Activated CD4-positive, alpha-beta T cell treated with anti-CD3 and anti-CD28 coated beads for 48 hours (primary cell): ENCODE measurements around the gene PTTG2.
A peak's percentile ranks its signal among the peaks of the same experiment; 100 is the strongest.
"Not testable (repeated sequence)": the region's sequence is repeated elsewhere in the genome, so short reads cannot be mapped to it uniquely, and the experiment has no call there.

Experiments
- DNase-seq: peaks from one replicate; pipeline ENCODE4 v3.0.0-alpha.2; 2020

The PTTG2 gene

DNA sequence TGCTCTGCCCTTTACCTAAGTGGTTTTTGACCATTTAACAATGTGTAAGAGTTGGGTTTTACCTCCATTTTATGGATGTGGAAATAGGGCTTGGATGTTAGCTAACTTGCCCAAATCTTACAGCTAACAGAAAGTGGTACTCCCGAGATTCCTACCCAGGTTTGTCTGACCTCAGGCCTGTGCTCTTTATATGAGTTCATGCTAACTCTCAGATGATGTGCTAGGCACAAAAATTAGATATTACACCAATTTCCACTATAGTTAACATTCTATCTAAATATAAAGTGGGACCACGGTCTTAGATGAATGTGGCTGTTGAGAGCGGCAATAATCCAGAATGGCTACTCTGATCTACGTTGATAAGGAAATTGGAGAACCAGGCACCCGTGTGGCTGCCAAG lies at the start of gene PTTG2:
TSS of gene PTTG2 (plus strand) at position 301 of the 400 bp plus-strand sequence. CDS start at position 338, 37 bp downstream.
- no peak for DNase-seq

DNA sequence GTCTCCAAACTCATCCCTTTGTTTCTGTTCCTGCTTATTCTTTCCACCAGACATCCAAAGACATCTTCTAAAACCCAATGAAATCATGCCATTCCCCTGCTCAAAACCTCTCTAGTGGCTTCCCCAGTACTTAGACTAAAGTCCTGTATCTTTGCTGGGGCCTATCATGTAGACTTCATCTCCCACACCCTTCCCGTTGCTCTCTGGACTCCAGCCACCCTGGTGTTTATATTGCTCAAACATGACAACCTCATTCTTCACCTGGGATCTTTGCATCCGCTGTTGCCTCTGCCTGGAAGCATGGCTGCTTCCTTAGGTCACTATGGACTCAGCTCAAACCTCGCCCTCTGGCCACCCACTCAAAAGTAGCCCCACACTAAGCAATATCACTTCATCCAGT lies 45.7 kb upstream of the PTTG2 start:
- no peak for DNase-seq

DNA sequence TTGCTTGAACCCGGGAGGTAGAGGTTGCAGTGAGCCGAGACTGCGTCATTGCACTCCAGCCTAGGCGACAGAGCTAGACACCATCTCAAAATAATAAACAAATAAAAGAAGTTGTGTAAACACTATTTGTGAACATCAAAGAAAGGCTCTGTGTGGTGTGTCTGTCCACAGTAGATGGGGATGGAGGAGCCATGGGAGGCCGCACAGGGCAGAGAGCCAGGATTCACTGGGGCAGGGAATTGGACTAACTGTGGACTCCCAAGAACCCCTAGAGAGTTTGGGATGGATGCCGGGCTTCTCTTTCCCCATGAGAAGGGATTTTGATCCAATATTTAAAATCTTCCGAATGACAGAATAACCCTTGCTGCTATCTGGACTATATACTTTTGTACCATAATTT lies 42.8 kb upstream of the PTTG2 start:
- no peak for DNase-seq

DNA sequence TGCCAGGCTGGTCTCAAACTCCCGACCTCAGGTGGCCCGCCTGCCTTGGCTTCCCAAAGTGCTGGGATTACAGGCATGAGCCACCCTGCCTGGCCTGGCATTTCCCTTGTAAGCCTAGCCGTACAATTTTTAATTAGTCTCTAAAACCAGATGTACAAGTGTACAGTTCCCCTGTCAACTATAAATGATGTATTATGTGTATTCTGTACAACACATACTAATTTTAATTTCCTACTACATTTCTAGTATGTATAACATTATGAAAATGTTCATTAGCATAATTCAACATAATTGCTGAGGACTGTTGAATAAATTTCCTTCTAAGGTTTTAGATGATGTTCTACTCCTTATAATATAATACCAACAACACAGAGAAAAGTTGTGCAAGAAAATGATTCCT lies 41.5 kb upstream of the PTTG2 start:
- DNase-seq = no peak

DNA sequence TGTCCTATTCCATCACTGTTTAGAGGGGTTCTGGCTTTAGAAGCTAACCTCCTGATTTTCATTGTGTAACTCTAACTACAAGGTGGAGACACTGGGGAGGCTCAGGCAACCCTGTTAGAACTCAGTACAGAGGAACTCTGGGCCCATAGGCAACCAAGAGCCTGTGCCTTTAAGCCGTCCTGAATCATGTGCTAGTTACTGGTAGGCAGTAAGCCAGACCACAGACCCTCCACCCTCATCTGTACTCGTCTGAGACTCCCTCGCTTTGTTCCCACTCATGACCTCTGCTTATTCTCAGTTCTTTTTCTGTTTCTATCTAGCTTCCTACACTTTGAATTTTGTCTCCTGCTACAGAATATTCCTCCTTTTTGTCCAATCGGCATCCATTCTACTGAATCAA lies 37.9 kb upstream of the PTTG2 start:
- DNase-seq = no peak

DNA sequence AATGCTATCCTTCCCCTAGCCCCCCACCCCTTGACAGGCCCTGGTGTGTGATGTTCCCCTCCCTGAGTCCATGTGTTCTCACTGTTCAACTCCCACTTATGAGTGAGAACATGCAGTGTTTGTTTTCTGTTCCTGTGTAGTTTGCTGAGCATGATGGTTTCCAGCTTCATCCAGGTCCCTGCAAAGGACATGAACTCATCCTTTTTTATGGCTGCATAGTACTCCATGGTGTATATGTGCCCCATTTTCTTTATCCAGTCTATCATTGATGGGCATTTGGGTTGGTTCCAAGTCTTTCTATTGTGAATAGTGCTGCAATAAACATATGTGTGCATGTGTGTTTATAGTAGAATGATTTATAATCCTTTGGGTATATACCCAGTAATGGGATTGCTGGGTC lies 37.1 kb upstream of the PTTG2 start:
- DNase-seq = not testable (repeated sequence)

DNA sequence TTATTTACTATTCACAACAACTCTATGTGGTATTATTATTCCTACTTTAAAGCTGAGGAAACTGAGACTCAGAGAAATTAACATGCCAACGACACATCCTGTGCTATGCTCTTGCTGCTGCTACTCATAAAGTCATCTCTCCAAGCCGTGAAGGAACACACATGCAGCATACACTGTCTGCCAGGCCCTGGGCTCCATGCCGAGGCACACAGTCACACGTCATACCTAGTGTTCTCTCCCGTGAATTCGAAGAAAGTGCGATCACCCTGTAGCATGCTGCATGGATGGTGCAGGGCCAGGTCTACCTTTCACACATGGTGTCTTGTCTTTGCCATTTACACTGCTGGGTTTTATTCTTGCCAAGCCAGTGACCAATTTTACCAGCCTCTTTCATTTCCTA lies 35.3 kb upstream of the PTTG2 start:
- DNase-seq = no peak

DNA sequence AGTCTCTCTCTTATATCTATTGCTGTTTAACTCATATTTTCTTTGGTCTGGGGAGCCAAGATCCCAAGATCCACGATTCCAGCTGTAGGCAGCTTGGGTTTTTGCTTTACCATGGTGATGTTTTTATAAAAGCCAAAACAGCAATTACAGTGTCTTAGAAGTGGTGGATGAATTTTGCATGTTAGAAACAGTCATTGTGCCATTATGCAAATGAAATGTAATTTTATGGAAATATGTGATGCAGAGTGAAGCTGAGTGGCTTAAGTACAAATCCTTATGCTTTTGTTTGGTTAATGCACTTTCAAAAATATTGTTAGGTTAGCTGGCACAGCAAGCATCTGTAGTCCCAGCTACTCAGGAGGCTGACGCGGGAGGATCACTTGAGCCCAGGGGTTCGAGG lies 32.8 kb upstream of the PTTG2 start:
- no peak for DNase-seq

DNA sequence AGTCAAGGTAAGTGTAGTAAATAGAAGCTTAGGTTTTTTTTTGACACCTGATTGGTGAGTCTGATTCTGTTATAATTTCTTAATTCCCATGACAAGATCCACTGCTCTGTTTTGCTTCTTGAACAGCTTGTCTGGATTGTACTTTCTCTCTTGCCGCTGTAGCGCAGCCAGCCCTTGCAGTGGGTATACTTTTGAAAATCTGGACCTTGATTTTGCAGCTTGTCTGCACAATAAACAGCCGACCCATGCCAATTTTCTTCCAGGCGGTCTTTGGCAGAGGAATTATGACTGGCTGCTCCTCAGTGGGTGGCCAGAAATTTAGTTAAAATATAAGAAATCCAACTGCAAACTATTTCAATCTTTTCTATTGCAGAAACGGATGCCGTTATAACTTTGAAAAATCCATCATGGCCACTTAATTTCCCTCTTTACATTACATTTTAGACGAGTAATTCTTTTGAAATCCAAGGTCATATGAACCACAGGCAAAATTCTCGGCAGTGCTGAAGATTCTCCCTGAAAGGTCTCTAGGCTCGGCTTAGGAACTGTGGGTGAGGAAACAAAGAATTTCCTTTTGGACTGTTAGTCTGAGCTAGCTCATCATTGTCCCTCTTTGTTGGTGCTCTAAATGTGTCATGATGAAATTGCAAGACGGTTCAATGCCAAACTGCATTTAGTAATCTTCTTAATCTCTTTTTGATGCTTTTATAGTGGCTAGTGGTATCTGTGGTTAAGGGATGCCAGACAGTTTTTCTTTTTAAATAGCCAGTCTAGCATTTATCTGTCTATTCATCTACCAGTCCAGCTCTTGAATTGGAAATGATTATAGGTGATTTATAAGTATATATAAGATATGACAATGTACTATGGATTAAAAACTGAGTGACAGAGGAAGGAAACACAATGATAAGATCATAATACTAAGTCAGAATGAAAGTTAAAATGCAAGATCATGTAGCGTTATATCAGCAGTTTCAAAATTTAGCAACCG lies 31.5 kb upstream of the PTTG2 start:
- DNase-seq = no peak

DNA sequence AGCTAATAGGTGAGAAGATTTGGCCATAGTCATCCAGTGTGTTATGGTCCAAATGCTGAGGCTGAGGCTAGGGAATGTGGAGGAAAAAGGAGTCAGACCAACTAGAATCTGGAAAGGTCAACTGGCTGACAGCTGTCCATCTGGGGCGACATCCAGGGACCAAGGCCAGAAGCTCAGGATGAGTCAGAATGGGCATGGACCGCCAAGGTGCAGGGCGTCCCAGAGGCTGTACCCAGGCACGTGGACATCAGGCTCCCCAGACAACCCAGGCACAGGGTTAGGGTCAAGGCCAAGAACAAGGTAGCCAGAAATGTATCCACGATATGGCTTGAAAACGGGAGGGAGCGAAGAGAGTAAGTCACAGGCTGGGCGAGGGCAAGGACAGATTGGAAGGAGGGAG lies 26.1 kb upstream of the PTTG2 start:
- DNase-seq = no peak

DNA sequence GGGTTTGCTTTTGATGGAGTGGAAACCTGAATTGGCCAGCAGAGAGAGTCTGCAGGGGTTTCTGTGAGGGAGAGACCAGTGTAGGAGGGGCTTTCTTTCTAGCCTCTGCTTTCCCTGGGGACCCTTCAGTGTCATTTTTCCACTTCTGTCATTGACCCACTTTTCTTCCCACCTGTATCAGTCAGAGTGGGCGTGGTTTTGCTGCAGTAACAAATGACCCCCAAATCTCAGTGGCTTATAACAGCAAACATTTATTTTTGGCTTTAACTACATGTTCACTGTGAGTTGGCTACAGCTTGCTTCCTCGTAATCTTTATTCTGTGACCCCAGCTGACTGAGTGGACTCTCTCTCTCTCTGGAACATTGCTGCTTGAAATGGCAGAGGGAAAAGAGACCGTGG lies 25.6 kb upstream of the PTTG2 start:
- DNase-seq = no peak

DNA sequence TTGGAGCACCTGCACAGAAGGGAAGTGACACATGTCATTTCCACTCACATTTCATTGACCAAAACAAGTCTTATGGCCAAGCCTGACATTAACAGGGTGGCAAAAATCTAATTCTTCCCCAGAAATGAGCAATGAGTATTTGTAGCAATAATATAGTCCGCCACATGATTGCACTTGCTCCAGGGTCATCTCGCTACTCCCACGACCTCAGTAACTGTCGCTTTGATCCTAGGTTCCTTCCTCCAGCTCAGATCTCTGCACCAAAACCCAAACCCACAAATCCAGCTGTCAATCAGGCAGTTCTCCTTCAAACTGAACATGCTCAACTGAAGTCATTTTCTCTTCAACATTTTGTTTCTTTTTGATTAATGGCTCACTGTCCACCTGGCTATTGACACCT lies 25.2 kb upstream of the PTTG2 start:
- no peak for DNase-seq

DNA sequence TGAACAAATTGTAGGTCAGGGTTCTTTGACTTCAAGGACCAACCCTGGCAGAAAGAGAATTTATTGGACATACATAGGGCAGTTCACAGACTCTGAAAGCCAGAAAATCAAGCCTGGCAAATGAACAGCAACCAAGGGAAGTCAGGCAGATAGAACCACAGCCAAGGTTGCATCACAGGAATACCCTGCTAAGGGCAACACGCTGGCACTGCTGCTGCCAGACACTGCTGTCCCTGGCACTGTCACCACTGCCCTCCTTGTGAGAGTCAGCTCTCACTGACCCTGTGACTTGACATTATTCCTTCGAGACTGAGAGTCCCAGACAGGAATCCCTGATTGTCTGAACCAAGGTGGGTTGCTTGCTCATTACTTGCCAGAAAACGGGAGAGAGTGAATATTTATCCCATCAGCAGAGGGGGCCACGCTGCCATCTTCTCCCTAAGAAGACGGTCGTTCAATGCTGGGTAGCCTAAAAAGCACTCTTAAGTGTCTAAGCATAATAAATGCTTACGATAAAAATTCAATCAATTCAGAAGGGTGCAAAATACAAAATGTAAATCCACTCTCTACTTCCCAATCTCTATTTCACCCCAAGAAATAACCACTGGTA lies 23.2 kb upstream of the PTTG2 start:
- DNase-seq = no peak

DNA sequence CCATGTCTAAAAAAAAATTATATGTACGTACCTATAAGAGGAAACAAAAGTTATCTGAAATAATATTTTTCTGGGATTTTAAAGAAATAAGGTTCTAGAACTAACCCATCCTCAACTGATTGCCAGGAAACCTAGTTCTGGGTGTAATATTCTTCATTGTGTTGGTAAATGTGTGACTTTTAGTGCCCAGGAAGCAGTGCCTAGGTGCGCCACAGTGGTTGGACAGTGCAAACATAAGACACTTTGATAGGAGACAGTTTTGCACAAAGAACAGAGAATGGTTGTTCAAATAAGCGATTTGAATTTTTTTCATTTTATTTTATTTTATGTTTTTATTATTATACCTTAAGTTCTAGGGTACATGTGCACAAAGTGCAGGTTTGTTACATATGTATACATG lies 22.0 kb upstream of the PTTG2 start:
- no peak for DNase-seq

DNA sequence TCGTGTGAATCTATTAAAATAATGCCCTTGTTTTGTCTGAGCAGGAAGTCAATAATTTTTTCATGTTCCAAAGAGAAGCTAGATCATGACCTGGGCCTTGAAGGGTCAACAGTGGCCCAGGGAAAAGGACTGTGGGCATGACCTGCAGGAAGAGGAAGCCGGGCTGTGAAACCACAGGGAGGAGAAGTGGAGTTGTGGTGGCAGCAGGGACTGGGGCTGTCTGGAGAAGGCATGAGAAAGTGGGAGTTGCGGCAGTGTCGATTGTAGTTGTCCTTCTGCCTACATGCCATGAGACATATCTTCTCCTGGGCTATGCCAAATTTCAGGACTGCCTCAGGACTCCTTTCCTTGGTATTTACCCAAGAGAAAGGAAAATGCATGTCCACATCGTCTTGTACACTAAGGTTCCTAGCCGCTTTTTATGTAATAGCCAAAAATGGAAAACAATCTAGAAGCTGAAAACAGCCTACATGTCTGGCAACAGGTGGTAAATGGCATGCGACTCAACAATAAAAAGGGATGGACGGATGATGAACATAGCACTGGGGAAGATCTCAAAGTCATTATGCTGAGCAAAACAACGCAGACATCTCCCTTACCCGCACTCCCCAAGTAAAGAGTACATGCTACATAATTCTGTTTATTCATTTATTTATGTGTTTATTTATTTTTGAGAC lies 13.6 kb upstream of the PTTG2 start:
- DNase-seq = no peak

DNA sequence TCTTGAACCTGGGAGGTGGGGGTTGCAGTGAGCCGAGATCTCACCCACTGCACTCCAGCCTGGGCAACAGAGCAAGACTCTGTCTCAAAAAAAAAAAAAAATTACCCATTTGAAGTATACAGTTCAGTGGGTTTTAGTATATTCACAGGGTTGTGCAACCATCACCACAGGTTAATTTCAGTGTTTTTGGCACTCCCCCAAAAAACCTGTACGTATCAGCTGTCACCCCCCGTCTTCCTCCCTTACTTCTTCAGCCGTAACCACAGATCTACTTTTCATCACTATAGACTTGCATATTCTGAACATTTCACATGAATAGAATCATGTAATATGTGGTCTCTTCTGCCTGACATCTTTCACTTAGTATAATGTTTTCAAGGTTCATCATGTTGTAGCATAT lies 11.7 kb upstream of the PTTG2 start:
- DNase-seq = no peak

DNA sequence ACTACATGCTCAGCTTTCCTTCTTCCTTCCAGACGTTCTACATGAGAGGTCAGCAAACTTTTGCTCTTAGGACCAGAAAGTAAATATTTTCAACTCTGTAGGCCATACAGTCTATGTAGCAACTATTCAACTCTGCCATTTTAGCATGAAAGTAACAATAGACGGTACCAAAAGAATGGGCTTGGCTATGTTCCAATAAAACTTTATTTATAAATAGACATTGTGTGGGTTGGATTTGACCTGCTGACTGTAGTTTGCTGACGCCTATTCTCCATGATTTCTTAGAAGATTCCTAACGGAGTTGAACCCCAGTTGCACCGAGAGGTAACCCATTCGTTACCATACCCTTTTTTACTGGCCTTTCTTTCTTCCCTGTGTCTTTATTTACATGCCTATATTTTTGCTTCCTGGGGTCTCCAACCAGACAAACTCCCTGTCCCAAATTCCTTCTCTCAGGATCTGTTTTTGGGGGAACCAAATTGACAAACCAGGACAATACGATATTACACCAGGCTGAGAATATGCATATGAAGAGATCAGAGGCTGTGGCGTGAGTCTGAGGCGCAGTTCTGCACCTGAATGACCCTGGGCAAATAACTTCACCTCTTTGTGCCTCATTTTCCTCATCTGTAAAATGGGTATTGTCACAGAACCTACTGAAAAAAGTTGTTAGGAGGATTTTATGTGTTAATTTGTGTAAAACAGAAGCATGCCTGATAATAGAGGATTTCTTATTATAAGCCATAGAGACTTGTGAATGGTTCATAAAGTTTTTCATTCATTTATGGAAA lies 10.4 kb upstream of the PTTG2 start:
- DNase-seq = no peak

DNA sequence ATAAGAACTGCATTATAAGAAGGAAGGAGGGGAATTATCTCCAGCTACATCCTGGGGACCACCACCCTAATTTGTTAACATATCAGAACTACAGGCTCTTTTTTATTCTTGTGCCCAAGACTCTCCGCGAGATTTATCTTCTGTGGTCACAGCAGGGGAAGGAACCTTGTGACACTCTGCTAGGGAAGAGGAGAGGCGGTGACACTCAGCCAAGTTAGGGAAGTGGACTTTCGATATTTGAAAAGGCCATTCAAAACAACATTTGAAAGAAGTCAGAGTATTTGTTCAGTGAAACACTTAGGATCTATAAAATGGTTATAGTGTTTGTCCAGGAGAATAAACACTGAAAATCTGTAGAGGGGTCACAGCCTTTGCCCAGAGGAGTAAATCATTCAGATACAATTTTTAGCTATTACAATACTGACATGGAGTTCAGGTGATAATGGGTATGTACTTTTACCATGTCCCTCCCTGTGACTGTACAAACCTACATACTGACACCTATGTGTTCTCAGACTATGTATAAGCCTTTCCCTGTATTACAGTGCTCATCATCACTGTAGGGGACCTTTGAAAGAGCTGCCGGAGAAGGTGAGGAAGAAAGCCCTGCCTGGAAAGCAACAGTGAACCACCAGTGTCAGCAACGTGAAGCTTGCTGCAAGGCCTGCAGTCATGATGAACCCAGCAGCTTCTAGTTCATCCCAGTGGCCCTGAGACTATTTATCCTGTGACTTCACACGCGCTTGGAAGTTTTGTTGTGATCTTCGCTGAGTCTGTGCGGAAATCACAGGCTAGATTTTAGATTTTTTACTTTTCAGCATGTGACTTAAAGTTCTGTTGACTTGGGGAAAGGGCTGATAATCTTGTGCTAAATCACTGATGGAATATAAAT lies 8.5 kb upstream of the PTTG2 start:
- no peak for DNase-seq

DNA sequence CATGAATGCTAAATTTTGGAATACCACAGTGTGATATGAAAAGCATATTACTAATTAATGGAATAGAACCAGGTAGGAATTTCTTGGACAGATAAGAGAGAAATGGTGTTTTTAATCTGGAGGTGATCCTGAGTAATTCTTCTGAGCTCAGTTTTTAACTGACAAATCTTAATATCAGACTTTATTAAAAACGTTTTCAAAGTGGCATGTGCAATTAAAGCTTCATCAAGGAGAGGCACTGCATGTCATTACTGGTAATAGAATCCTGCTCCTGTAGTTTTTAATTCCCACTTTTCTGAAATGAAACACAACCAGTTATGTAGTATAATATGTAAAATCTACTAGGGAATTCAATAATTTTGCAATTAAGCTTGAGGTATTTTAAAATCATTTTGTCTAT lies 7.0 kb upstream of the PTTG2 start:
- no peak for DNase-seq

DNA sequence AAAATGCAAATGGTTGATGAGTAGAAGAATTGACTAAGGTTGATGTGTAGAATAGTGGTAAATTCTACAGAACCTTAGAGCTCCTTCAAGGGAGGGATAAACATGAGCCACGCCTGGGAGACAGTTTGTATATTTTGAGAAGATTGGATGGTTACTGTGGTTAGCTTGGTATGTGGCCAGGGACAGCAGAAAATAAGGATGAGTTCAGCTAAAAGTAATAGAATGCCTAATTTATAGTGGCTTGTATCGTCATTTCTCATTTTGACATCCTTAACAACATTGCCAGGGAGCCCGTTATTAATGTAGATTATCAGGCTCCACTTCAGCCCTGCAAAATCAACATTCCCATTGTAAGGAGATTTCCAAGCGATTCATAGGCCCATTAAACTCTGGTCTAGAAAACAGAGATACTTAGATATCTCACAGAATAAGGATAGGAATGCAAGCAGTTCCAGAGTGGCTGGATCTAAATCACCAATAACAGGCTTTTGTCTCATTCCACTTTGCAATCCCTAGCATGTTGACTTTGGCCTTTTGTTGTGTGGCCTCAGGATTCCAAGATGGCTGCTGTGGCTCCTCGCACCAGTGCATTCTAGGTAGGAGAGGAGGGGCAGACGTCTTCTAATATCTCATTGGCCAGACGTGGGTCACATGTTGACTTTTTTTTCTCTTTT lies 6.4 kb upstream of the PTTG2 start:
- DNase-seq = peak; percentile 18

DNA sequence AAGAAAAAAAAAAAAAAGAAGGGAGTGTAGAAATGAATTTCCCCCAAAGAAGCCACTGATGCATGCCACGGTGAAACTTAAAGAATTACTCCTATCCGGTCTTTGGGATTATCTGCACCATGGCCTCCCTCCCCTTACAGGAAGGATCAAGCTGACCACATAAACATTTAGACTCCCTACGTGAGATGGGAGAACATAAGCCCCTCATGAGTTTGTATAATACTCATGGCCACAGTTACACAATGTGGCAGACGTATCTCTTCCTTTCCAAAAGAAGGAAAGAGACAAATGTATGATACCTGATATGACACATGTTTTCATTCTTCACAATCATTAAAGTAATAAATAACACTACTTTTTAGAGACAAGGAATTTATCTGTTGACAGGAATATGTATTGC lies 3.3 kb upstream of the PTTG2 start:
- DNase-seq = no peak
